ENCODE measurements around the gene HSD17B3.

Gene HSD17B3

DNA sequence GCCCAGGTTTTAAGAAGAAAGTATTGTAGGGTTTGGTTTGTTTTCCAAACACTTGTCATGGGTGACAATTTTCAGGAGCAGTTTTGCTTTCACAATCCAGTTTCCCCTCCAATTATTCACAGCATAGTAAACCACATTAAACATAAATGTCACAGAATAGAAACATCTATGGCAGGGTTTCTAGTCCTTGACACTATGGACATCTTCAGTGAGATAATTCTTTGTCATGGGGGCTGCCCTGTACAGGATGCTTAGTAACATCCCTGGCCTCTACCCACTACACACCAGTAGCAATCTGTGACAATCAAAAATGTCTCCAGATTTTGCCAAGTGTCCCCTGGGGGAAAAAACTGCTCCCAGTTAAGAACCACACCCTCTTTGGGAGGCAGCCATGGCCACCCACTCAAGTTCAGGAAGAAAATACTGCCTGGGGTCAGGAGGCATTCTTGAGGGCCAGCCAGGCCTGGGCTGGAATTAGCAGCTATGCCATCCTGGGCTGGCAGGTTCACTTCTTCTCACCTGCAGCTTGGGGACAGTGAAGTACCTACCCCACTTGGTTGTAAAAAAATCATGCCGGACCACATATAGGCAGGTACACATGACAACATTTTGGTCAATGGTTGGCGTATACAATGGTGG is 116.3 kb downstream of the HSD17B3 start:
- no peak for FAIRE-seq
- DNase-seq (ENCODE audit: insufficient read length): no peak
- TF ChIP-seq POLR2AphosphoS5 (IDR thresholded peaks at IDR 0.05; ENCODE audit: low read depth, low read length): no peak
- TF ChIP-seq TAF1 (IDR thresholded peaks at IDR 0.05; ENCODE audit: borderline replicate concordance, low read depth, low read length): no peak
- no peak for TF ChIP-seq POLR2A (IDR thresholded peaks at IDR 0.05; ENCODE audit: low read depth, low read length)

All from GM12892 (cell line).